ENCODE results near the gene FKBP10.

The FKBP10 gene

GRCh38 chr17:41864836-41865595 lies 52.2 kb downstream of the FKBP10 start, which contains the start of gene KLHL11:
Gene KLHL11, minus strand, starts transcription at chr17:41865423. Its CDS starts 53 bp downstream, at chr17:41865370.
- peak; percentile 96 for DNase-seq (ENCODE audit: low spot score)
- in situ Hi-C loops (cut with MboI; ENCODE audit: low pct_unique_long_range_greater_than_20kb, low sequenced_read_pairs, unreplicated experiment) = no loop called here

GRCh38 chr17:41865596-41865893 lies 52.7 kb downstream of the FKBP10 start:
- DNase-seq (ENCODE audit: low spot score) = no peak
- in situ Hi-C loops (cut with MboI; ENCODE audit: low pct_unique_long_range_greater_than_20kb, low sequenced_read_pairs, unreplicated experiment) = no loop called here
- TF ChIP-seq, protein P1, sequence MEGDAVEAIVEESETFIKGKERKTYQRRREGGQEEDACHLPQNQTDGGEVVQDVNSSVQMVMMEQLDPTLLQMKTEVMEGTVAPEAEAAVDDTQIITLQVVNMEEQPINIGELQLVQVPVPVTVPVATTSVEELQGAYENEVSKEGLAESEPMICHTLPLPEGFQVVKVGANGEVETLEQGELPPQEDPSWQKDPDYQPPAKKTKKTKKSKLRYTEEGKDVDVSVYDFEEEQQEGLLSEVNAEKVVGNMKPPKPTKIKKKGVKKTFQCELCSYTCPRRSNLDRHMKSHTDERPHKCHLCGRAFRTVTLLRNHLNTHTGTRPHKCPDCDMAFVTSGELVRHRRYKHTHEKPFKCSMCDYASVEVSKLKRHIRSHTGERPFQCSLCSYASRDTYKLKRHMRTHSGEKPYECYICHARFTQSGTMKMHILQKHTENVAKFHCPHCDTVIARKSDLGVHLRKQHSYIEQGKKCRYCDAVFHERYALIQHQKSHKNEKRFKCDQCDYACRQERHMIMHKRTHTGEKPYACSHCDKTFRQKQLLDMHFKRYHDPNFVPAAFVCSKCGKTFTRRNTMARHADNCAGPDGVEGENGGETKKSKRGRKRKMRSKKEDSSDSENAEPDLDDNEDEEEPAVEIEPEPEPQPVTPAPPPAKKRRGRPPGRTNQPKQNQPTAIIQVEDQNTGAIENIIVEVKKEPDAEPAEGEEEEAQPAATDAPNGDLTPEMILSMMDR (IDR thresholded peaks at IDR 0.05; ENCODE audit: extremely low read depth, insufficient read depth, missing control alignments) = no peak

More at GRCh38 chr17:41864836-41865595, 52.2 kb downstream of the FKBP10 start, which contains the start of gene KLHL11:
- TF ChIP-seq, protein P1 (IDR thresholded peaks at IDR 0.05; ENCODE audit: extremely low read depth, insufficient read depth, missing control alignments) = no peak

GRCh38 chr17:41868568-41868967 lies 55.8 kb downstream of the FKBP10 start:
- no peak for DNase-seq (ENCODE audit: low spot score)
- TF ChIP-seq, protein P1 (IDR thresholded peaks at IDR 0.05; ENCODE audit: extremely low read depth, insufficient read depth, missing control alignments) = no peak
- in situ Hi-C loops (cut with MboI; ENCODE audit: low pct_unique_long_range_greater_than_20kb, low sequenced_read_pairs, unreplicated experiment) = no loop called here

DNA sequence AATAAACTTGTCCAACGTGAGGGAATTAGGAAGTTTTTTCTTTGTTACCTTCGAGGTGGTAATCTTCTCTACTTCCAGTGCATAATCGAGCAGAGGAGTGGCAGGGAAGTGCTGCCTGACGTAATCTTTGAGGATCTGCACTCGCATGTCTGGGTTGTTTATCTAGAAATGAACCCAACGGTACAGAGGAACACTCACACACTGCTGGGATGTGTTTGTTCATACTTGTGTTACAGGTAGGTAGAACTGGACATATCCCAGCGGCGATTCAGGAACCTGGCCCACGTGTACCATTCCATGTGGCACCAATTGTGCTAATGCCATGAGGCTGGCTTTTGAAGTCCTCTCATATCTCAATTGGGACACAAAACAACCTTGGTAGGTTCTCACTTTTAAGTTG lies 56.6 kb downstream of the FKBP10 start:
- in situ Hi-C loops (cut with MboI; ENCODE audit: low pct_unique_long_range_greater_than_20kb, low sequenced_read_pairs, unreplicated experiment) = no loop called here
- DNase-seq (ENCODE audit: low spot score) = no peak
- TF ChIP-seq, protein P1 (IDR thresholded peaks at IDR 0.05; ENCODE audit: extremely low read depth, insufficient read depth, missing control alignments) = no peak

DNA sequence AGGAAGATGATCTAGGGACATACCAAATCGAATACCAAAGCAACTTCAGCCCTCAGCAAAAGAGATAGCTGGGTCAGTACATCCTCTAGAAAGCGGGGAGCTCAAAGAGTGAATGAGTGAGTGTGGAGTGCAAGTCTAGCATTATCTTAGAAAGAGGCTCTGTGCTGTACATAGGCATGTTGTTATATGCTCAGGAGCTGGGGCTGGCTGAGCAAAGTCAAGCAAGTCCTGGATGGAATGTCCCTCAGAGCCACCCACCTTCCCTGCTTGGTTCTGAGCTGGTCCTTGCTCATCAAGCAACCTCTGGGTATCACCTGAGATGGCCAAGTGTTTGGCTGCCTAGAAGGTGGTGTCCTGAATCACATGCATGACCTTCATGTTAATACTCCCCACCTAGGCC lies 57.3 kb downstream of the FKBP10 start:
- no peak for DNase-seq (ENCODE audit: low spot score)
- TF ChIP-seq, protein P1 (IDR thresholded peaks at IDR 0.05; ENCODE audit: extremely low read depth, insufficient read depth, missing control alignments) = no peak
- in situ Hi-C loops (cut with MboI; ENCODE audit: low pct_unique_long_range_greater_than_20kb, low sequenced_read_pairs, unreplicated experiment) = no loop called here

- no peak for DNase-seq (ENCODE audit: low spot score)
- TF ChIP-seq, protein P1 (IDR thresholded peaks at IDR 0.05; ENCODE audit: extremely low read depth, insufficient read depth, missing control alignments) = no peak
- in situ Hi-C loops (cut with MboI; ENCODE audit: low pct_unique_long_range_greater_than_20kb, low sequenced_read_pairs, unreplicated experiment) = no loop called here
These were observed 57.8 kb downstream of the FKBP10 start for GRCh38 chr17:41870627-41871026.
